ENCODE results near the gene COL15A1. TPM values are rescaled to one million over a fixed set of nuclear protein-coding genes. Genes with fewer than 3 reads are reported as not detected.

The COL15A1 gene
- polyA plus RNA-seq, 3 donors from 2014 or later, result 0.36 to 0.85 (median 0.54) TPM

- peaks cover 0 to 9% (median 5%) of the 10 kb centered on the region in 3 donors for H3K36me3 Mint-ChIP-seq
- peaks cover 9 to 15% (median 10%) of the 10 kb centered on the region in 3 donors for H3K27me3 Mint-ChIP-seq (ENCODE audit: low read depth in 3 of 3)
These were observed 109.4 kb downstream of the COL15A1 start for GRCh38 chr9:99052815-99053715.

GRCh38 chr9:99054581-99054980 lies 110.9 kb downstream of the COL15A1 start:
- Mint-ChIP-seq H3K27ac (peak overlapping the region in 5 of 6 donors; percentile 41 to 89 (median 80)), H3K27me3 (ENCODE audit: low read depth in 3 of 3) (peaks cover 13 to 19% (median 13%) of the 10 kb centered on the region in 3 donors), H3K9me3 (no peaks in the 10 kb centered on the region), H3K4me1 (peaks cover 100% of the 10 kb centered on the region in 2 donors), H3K4me3 (peak overlapping the region in 4 of 5 donors; percentile 31 to 82 (median 40)), H3K36me3 (peaks cover 0 to 9% (median 5%) of the 10 kb centered on the region in 3 donors)
- DNase-seq, result no peak

More at GRCh38 chr9:99052815-99053715, 109.4 kb downstream of the COL15A1 start:
- peak overlapping the region; percentile 41 to 91 (median 88) for H3K27ac Mint-ChIP-seq
- peaks cover 95 to 100% of the 10 kb centered on the region in 2 donors for H3K4me1 Mint-ChIP-seq
- H3K9me3 Mint-ChIP-seq, result no peaks in the 10 kb centered on the region
- peak overlapping the region; percentile 56 to 82 (median 65) for H3K4me3 Mint-ChIP-seq
- peak; percentile 41 to 53 (median 49) for DNase-seq

GRCh38 chr9:99055384-99055783 lies 111.7 kb downstream of the COL15A1 start:
- peak overlapping the region in 5 of 6 donors; percentile 17 to 93 (median 43) for H3K27ac Mint-ChIP-seq
- H3K36me3 Mint-ChIP-seq, result peaks cover 0 to 9% (median 5%) of the 10 kb centered on the region in 3 donors
- no peak for DNase-seq
- H3K4me3 Mint-ChIP-seq, result peak overlapping the region in 4 of 5 donors; percentile 29 to 89 (median 62)
- H3K9me3 Mint-ChIP-seq, result no peaks in the 10 kb centered on the region
- H3K27me3 Mint-ChIP-seq (ENCODE audit: low read depth in 3 of 3), result peaks cover 13 to 19% (median 13%) of the 10 kb centered on the region in 3 donors
- peaks cover 97 to 98% of the 10 kb centered on the region in 2 donors for H3K4me1 Mint-ChIP-seq

GRCh38 chr9:99056186-99056585 lies 112.5 kb downstream of the COL15A1 start:
- Mint-ChIP-seq H3K27me3 (ENCODE audit: low read depth in 3 of 3) (peaks cover 13 to 19% (median 13%) of the 10 kb centered on the region in 3 donors), H3K4me3 (peak overlapping the region; percentile 89 to 95 (median 93)), H3K9me3 (no peaks in the 10 kb centered on the region), H3K4me1 (peaks cover 97% of the 10 kb centered on the region in 2 donors), H3K27ac (peak overlapping the region; percentile 93 to 96 (median 96)), H3K36me3 (peaks cover 0 to 9% (median 5%) of the 10 kb centered on the region in 3 donors)
- no peak for DNase-seq

GRCh38 chr9:99056886-99057664 lies 113.4 kb downstream of the COL15A1 start:
- H3K9me3 Mint-ChIP-seq, result no peaks in the 10 kb centered on the region
- peak overlapping the region; percentile 93 to 96 (median 96) for H3K27ac Mint-ChIP-seq
- H3K4me1 Mint-ChIP-seq, result peaks cover 95 to 97% of the 10 kb centered on the region in 2 donors
- H3K4me3 Mint-ChIP-seq, result peak overlapping the region; percentile 89 to 95 (median 93)
- H3K27me3 Mint-ChIP-seq (ENCODE audit: low read depth in 3 of 3), result peaks cover 13 to 19% (median 13%) of the 10 kb centered on the region in 3 donors
- peak; percentile 68 to 75 (median 70) for DNase-seq
- peaks cover 0 to 9% (median 5%) of the 10 kb centered on the region in 3 donors for H3K36me3 Mint-ChIP-seq

- H3K4me1 Mint-ChIP-seq, result peaks cover 95 to 97% of the 10 kb centered on the region in 2 donors
- DNase-seq, result peak; percentile 89 to 92 (median 90)
- no peaks in the 10 kb centered on the region for H3K9me3 Mint-ChIP-seq
- peaks cover 3 to 9% (median 5%) of the 10 kb centered on the region in 3 donors for H3K36me3 Mint-ChIP-seq
- peaks cover 13 to 19% (median 13%) of the 10 kb centered on the region in 3 donors for H3K27me3 Mint-ChIP-seq (ENCODE audit: low read depth in 3 of 3)
- H3K4me3 Mint-ChIP-seq, result peak overlapping the region; percentile 89 to 95 (median 93)
- H3K27ac Mint-ChIP-seq, result peak overlapping the region; percentile 93 to 96 (median 96)
These were observed 114.2 kb downstream of the COL15A1 start for GRCh38 chr9:99057665-99058625.

- Mint-ChIP-seq H3K27me3 (ENCODE audit: low read depth in 3 of 3) (peaks cover 13 to 15% (median 14%) of the 10 kb centered on the region in 3 donors), H3K4me3 (peak overlapping the region; percentile 89 to 95 (median 93)), H3K27ac (peak overlapping the region; percentile 93 to 96 (median 96)), H3K4me1 (peaks cover 94 to 97% of the 10 kb centered on the region in 2 donors), H3K9me3 (no peaks in the 10 kb centered on the region), H3K36me3 (peaks cover 5 to 9% (median 6%) of the 10 kb centered on the region in 3 donors)
- peak; percentile 32 to 35 (median 32) for DNase-seq
These were observed 115.5 kb downstream of the COL15A1 start for GRCh38 chr9:99058964-99059921.

- H3K27me3 Mint-ChIP-seq (ENCODE audit: low read depth in 3 of 3), result peaks cover 13 to 15% (median 14%) of the 10 kb centered on the region in 3 donors
- DNase-seq, result no peak
- H3K9me3 Mint-ChIP-seq, result no peaks in the 10 kb centered on the region
- H3K27ac Mint-ChIP-seq, result peak overlapping the region; percentile 18 to 69 (median 60)
- H3K4me1 Mint-ChIP-seq, result peaks cover 92 to 97% of the 10 kb centered on the region in 2 donors
- peak overlapping the region in 3 of 5 donors; percentile 1 to 44 (median 19) for H3K4me3 Mint-ChIP-seq
- H3K36me3 Mint-ChIP-seq, result peaks cover 5 to 16% (median 12%) of the 10 kb centered on the region in 3 donors
These were observed 116.9 kb downstream of the COL15A1 start for GRCh38 chr9:99060621-99061020.

- H3K27ac Mint-ChIP-seq, result no peak overlapping the region
These were observed 118.8 kb downstream of the COL15A1 start for GRCh38 chr9:99062549-99062948.

GRCh38 chr9:99063522-99063921 lies 119.8 kb downstream of the COL15A1 start:
- Mint-ChIP-seq H3K27ac (peak overlapping the region in 1 of 6 donors; percentile 13), H3K4me1 (peaks cover 77 to 93% of the 10 kb centered on the region in 2 donors), H3K27me3 (ENCODE audit: low read depth in 3 of 3) (peaks cover 0 to 6% (median 5%) of the 10 kb centered on the region in 3 donors), H3K36me3 (peaks cover 6 to 24% (median 6%) of the 10 kb centered on the region in 3 donors), H3K4me3 (no peak overlapping the region), H3K9me3 (no peaks in the 10 kb centered on the region)
- DNase-seq, result no peak

More at GRCh38 chr9:99062549-99062948, 118.8 kb downstream of the COL15A1 start:
- H3K4me1 Mint-ChIP-seq, result peaks cover 79 to 93% of the 10 kb centered on the region in 2 donors
- H3K4me3 Mint-ChIP-seq, result no peak overlapping the region
- peaks cover 9 to 13% (median 11%) of the 10 kb centered on the region in 3 donors for H3K27me3 Mint-ChIP-seq (ENCODE audit: low read depth in 3 of 3)
- DNase-seq, result no peak
- no peaks in the 10 kb centered on the region for H3K9me3 Mint-ChIP-seq
- H3K36me3 Mint-ChIP-seq, result peaks cover 6 to 20% (median 6%) of the 10 kb centered on the region in 3 donors

- no peaks in the 10 kb centered on the region for H3K9me3 Mint-ChIP-seq
- no peak for DNase-seq
- peaks cover 12 to 30% (median 15%) of the 10 kb centered on the region in 3 donors for H3K36me3 Mint-ChIP-seq
- peak overlapping the region in 1 of 6 donors; percentile 3 for H3K27ac Mint-ChIP-seq
- peaks cover 79 to 96% of the 10 kb centered on the region in 2 donors for H3K4me1 Mint-ChIP-seq
- H3K4me3 Mint-ChIP-seq, result no peak overlapping the region
- peaks cover 0 to 7% (median 4%) of the 10 kb centered on the region in 3 donors for H3K27me3 Mint-ChIP-seq (ENCODE audit: low read depth in 3 of 3)
These were observed 122.9 kb downstream of the COL15A1 start for GRCh38 chr9:99066571-99066970.
